H54 (cell line): ENCODE results near the gene RBFOX1.
"Not testable (repeated sequence)": the region's sequence is repeated elsewhere in the genome, so short reads cannot be mapped to it uniquely, and the experiment has no call there.

Source experiments
- DNase-seq: peaks from one replicate; pipeline ENCODE4 v3.0.0; 2011; ENCODE audit warnings: low spot score, mixed read lengths; ENCODE audit not compliant: insufficient read length
- FAIRE-seq: peaks from 3 replicates; lab custom pipeline; 2011; peaks lifted over from hg19 to GRCh38; lab: Jason Lieb, UNC
- POLR2A ChIP-seq: IDR thresholded peaks from 2 replicates; pipeline ENCODE4 v1.6.1; 2011; ENCODE audit warnings: low read depth, mild to moderate bottlenecking, low read length

The RBFOX1 gene

GRCh38 chr16:7450440-7450839 lies 117.8 kb downstream of the RBFOX1 start:
- TF ChIP-seq POLR2A, result no peak
- DNase-seq, result no peak
- no peak for FAIRE-seq

GRCh38 chr16:7452090-7452489 lies 119.4 kb downstream of the RBFOX1 start:
- FAIRE-seq (no peak), DNase-seq (no peak)

GRCh38 chr16:7456211-7456610 lies 123.6 kb downstream of the RBFOX1 start:
- no peak for TF ChIP-seq POLR2A
- FAIRE-seq (no peak), DNase-seq (no peak)

More at GRCh38 chr16:7452090-7452489, 119.4 kb downstream of the RBFOX1 start:
- TF ChIP-seq POLR2A, result no peak

- no peak for DNase-seq
- FAIRE-seq, result no peak
- TF ChIP-seq POLR2A, result no peak
Observed at GRCh38 chr16:7458144-7458543, 125.5 kb downstream of the RBFOX1 start.

GRCh38 chr16:7470344-7470743 lies 137.7 kb downstream of the RBFOX1 start:
- no peak for TF ChIP-seq POLR2A
- no peak for DNase-seq
- no peak for FAIRE-seq

GRCh38 chr16:7471268-7471667 lies 138.6 kb downstream of the RBFOX1 start:
- FAIRE-seq, result no peak
- no peak for DNase-seq
- TF ChIP-seq POLR2A, result no peak

- DNase-seq (no peak), FAIRE-seq (no peak)
- TF ChIP-seq POLR2A, result no peak
Observed at GRCh38 chr16:7482032-7482431, 149.4 kb downstream of the RBFOX1 start.

- no peak for TF ChIP-seq POLR2A
- FAIRE-seq (no peak), DNase-seq (no peak)
Observed at GRCh38 chr16:7482596-7483290, 150.1 kb downstream of the RBFOX1 start.

- FAIRE-seq (no peak), DNase-seq (no peak)
- TF ChIP-seq POLR2A, result no peak
Observed at GRCh38 chr16:7487574-7488323, 155.1 kb downstream of the RBFOX1 start.

- FAIRE-seq (no peak), DNase-seq (no peak)
- no peak for TF ChIP-seq POLR2A
Observed at GRCh38 chr16:7492122-7492521, 159.5 kb downstream of the RBFOX1 start.

GRCh38 chr16:7493133-7493532 lies 160.5 kb downstream of the RBFOX1 start:
- no peak for TF ChIP-seq POLR2A
- FAIRE-seq (no peak), DNase-seq (no peak)

- FAIRE-seq (no peak), DNase-seq (no peak)
- TF ChIP-seq POLR2A, result no peak
Observed at GRCh38 chr16:7497691-7498090, 165.0 kb downstream of the RBFOX1 start.

GRCh38 chr16:7501868-7502267 lies 169.2 kb downstream of the RBFOX1 start:
- no peak for TF ChIP-seq POLR2A
- FAIRE-seq, result no peak
- no peak for DNase-seq

GRCh38 chr16:7502591-7503157 lies 170.0 kb downstream of the RBFOX1 start:
- not testable (repeated sequence) for FAIRE-seq

More at GRCh38 chr16:7502591-7503157, 170.0 kb downstream of the RBFOX1 start:
- DNase-seq, result not testable (repeated sequence)
